Mesenchymal stem cell (in vitro differentiated cells and primary cell): Measurements from ENCODE around the gene MS4A18.
A peak's percentile ranks its signal among the peaks of the same experiment; 100 is the strongest.

Experiments
- DNase-seq: peaks from one replicate; pipeline ENCODE4 v3.0.0-alpha.2; 2013
- H2AFZ ChIP-seq: one replicate; pipeline ENCODE4 v1.6.1; 2013; ENCODE audit warnings: low read depth, mild to moderate bottlenecking, control low read depth, inconsistent platforms, low read length, moderate library complexity
- H2AK5ac ChIP-seq: 2 replicates; pipeline ENCODE4 v1.6.1; 2013; ENCODE audit warnings: low read length, moderate library complexity, mild to moderate bottlenecking, inconsistent platforms; ENCODE audit not compliant: severe bottlenecking
- H2BK120ac ChIP-seq: one replicate; pipeline ENCODE4 v1.6.1; 2013; ENCODE audit warnings: low read depth, mild to moderate bottlenecking, inconsistent platforms, low read length, moderate library complexity
- H2BK12ac ChIP-seq, 2 experiments: one replicate each; pipeline ENCODE4 v1.6.1; 2013; ENCODE audit warnings: inconsistent platforms in 2 of 2, low read length in 2 of 2, mild to moderate bottlenecking in 2 of 2, moderate library complexity in 2 of 2, control low read depth in 1 of 2
- H2BK15ac ChIP-seq: one replicate; pipeline ENCODE4 v1.6.1; 2013; ENCODE audit warnings: mild to moderate bottlenecking, low read depth, inconsistent platforms; ENCODE audit not compliant: poor library complexity, severe bottlenecking
- H2BK5ac ChIP-seq: 2 replicates; pipeline ENCODE4 v1.6.1; 2013; ENCODE audit warnings: low read depth, mild to moderate bottlenecking, low read length, control low read depth, inconsistent platforms; ENCODE audit not compliant: poor library complexity, severe bottlenecking
- H3K14ac ChIP-seq, 2 experiments: one replicate each; pipeline ENCODE4 v1.6.1; 2013; ENCODE audit warnings: inconsistent platforms in 2 of 2, low read length in 2 of 2, control low read depth in 1 of 2, mild to moderate bottlenecking in 1 of 2, moderate library complexity in 1 of 2
- H3K18ac ChIP-seq, 2 experiments: one replicate each; pipeline ENCODE4 v1.6.1; 2013; ENCODE audit warnings: inconsistent platforms in 2 of 2, low read length in 2 of 2, control low read depth in 1 of 2, low read depth in 1 of 2, mild to moderate bottlenecking in 1 of 2
- H3K23ac ChIP-seq, 2 experiments: one replicate each; pipeline ENCODE4 v1.6.1; 2013; ENCODE audit warnings: inconsistent platforms in 2 of 2, low read length in 2 of 2, mild to moderate bottlenecking in 2 of 2, moderate library complexity in 2 of 2, control low read depth in 1 of 2
- H3K27ac ChIP-seq: 2 replicates; pipeline ENCODE4 v1.5.1; 2013; ENCODE audit warnings: mild to moderate bottlenecking, moderate library complexity, low read length, control low read depth, inconsistent platforms; ENCODE audit not compliant: poor library complexity, severe bottlenecking
- H3K27me3 ChIP-seq, 2 experiments: 2 replicates each; pipeline versions ENCODE4 v1.6.1 to v1.7.0; 2013; ENCODE audit warnings: low read length in 2 of 2, mild to moderate bottlenecking in 2 of 2, moderate library complexity in 2 of 2, control low read depth in 1 of 2, inconsistent platforms in 1 of 2; ENCODE audit not compliant: control insufficient read depth in 1 of 2, insufficient read depth in 1 of 2
- H3K36me3 ChIP-seq, 2 experiments: 2 replicates each; pipeline versions ENCODE4 v1.6.1 to v1.7.0; 2013; ENCODE audit warnings: low read length in 2 of 2, control low read depth in 1 of 2, inconsistent platforms in 1 of 2, low read depth in 1 of 2, mild to moderate bottlenecking in 1 of 2; ENCODE audit not compliant: insufficient read depth in 2 of 2, control insufficient read depth in 1 of 2
- H3K4ac ChIP-seq, 2 experiments: one replicate each; pipeline ENCODE4 v1.6.1; 2013; ENCODE audit warnings: inconsistent platforms in 2 of 2, low read length in 2 of 2, mild to moderate bottlenecking in 2 of 2, moderate library complexity in 2 of 2, control low read depth in 1 of 2, low read depth in 1 of 2
- H3K4me1 ChIP-seq: 2 replicates; pipeline ENCODE4 v1.6.1; 2013; ENCODE audit warnings: low read depth, low read length, control low read depth; ENCODE audit not compliant: control insufficient read depth, insufficient read depth
- H3K4me2 ChIP-seq: 2 replicates; pipeline ENCODE4 v1.6.1; 2013; ENCODE audit warnings: low read length, mild to moderate bottlenecking, inconsistent platforms; ENCODE audit not compliant: poor library complexity, severe bottlenecking
- H3K4me3 ChIP-seq, 2 experiments: 2 replicates each; pipeline versions ENCODE4 v1.5.1 to v1.7.0; 2013; ENCODE audit warnings: low read length in 2 of 2, mild to moderate bottlenecking in 2 of 2, control low read depth in 1 of 2, low read depth in 1 of 2; ENCODE audit not compliant: insufficient read depth in 1 of 2
- H3K79me1 ChIP-seq: replicated peaks from 2 replicates; pipeline ENCODE4 v1.6.1; 2013; ENCODE audit warnings: mild to moderate bottlenecking, control low read depth, low read length, inconsistent platforms; ENCODE audit not compliant: poor library complexity, severe bottlenecking
- H3K9ac ChIP-seq: 2 replicates; pipeline ENCODE4 v1.7.0; 2013; ENCODE audit warnings: mild to moderate bottlenecking, low read length, moderate library complexity
- H3K9me3 ChIP-seq: 2 replicates; pipeline ENCODE4 v1.7.0; 2013; ENCODE audit warnings: mild to moderate bottlenecking, low read length; ENCODE audit not compliant: control insufficient read depth
- H4K8ac ChIP-seq: one replicate; pipeline ENCODE4 v1.6.1; 2013; ENCODE audit warnings: inconsistent platforms, mild to moderate bottlenecking, low read length, moderate library complexity
- H4K91ac ChIP-seq: one replicate; pipeline ENCODE4 v1.6.1; 2013; ENCODE audit warnings: mild to moderate bottlenecking, low read length, inconsistent platforms
- WGBS: methylation state at CpG from one replicate; pipeline ENCODE4 v1.1.7; 2013; ENCODE audit warnings: mixed read lengths; 5-methylcytosine and 5-hydroxymethylcytosine counted together

The MS4A18 gene

GRCh38 chr11:60766547-60766946 is 42.0 kb downstream of the MS4A18 start:
- Histone ChIP-seq H3K4me3 (no peak overlapping the region), H3K79me1 (no peaks in the 10 kb centered on the region), H2BK5ac (no peak overlapping the region), H3K23ac (no peak overlapping the region), H4K8ac (no peak overlapping the region), H3K27ac (no peak overlapping the region), H3K18ac (no peak overlapping the region), H3K4me1 (no peaks in the 10 kb centered on the region), H3K14ac (no peak overlapping the region), H2AK5ac (no peak overlapping the region), H3K36me3 (no peaks in the 10 kb centered on the region), H4K91ac (no peak overlapping the region), H3K9ac (no peak overlapping the region), H2BK12ac (no peak overlapping the region), H3K9me3 (no peaks in the 10 kb centered on the region), H3K4ac (no peak overlapping the region), H2AFZ (no peak overlapping the region), H3K4me2 (no peak overlapping the region), H2BK15ac (no peak overlapping the region), H2BK120ac (no peak overlapping the region), H3K27me3 (peaks cover 17 to 87% of the 10 kb centered on the region in 2 experiments)
- no peak for DNase-seq
- 88% methylated on average over 8 of the region's 10 CpGs for WGBS

DNA sequence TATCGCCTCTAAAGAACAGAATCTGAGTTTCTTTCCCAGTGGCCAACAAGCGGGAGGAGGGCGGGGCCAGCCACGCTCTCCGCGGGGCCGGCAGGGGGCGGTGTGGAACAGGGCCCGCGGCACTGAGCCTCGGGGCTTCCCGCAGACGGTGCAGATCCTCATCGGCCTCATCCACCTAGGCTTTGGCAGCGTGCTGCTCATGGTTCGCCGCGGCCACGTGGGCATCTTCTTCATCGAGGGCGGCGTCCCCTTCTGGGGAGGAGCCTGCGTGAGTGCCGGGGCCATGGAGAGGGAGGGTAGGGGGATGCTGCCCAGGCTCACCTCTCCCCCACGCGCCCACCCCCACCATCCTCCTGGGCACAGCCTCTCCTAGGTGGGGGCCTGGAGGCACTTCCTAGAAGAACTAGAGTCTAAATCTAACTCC is 42.9 kb downstream of the MS4A18 start:
- WGBS = 20% methylated on average over 18 of the region's 26 CpGs
- no peak overlapping the region for H3K18ac ChIP-seq
- H4K8ac ChIP-seq = no peak overlapping the region

GRCh38 chr11:60768202-60768601 is 43.7 kb downstream of the MS4A18 start:
- H3K27ac ChIP-seq = no peak overlapping the region
- no peak overlapping the region for H2BK120ac ChIP-seq
- no peak overlapping the region for H3K18ac ChIP-seq
- H3K79me1 ChIP-seq = no peaks in the 10 kb centered on the region
- H3K14ac ChIP-seq = no peak overlapping the region
- H2BK12ac ChIP-seq = no peak overlapping the region
- H4K8ac ChIP-seq = no peak overlapping the region
- no peak overlapping the region for H4K91ac ChIP-seq
- H2BK5ac ChIP-seq = no peak overlapping the region
- H3K4me2 ChIP-seq = no peak overlapping the region
- DNase-seq = no peak
- H3K4me3 ChIP-seq = no peak overlapping the region
- H3K23ac ChIP-seq = no peak overlapping the region
- H3K9ac ChIP-seq = no peak overlapping the region
- H2BK15ac ChIP-seq = no peak overlapping the region
- WGBS = 96% methylated on average over 8 of the region's 8 CpGs
- H3K9me3 ChIP-seq = no peaks in the 10 kb centered on the region
- no peaks in the 10 kb centered on the region for H3K36me3 ChIP-seq
- H3K4ac ChIP-seq = no peak overlapping the region
- H3K4me1 ChIP-seq = peaks cover 2% of the 10 kb centered on the region
- no peak overlapping the region for H2AK5ac ChIP-seq
- H3K27me3 ChIP-seq = peaks cover 22 to 77% of the 10 kb centered on the region in 2 experiments
- no peak overlapping the region for H2AFZ ChIP-seq

More for the DNA sequence above, 42.9 kb downstream of the MS4A18 start:
- H3K4me1 ChIP-seq = peaks cover 2% of the 10 kb centered on the region
- DNase-seq = no peak
- H2BK15ac ChIP-seq = no peak overlapping the region
- H2BK12ac ChIP-seq = no peak overlapping the region
- H3K79me1 ChIP-seq = no peaks in the 10 kb centered on the region
- no peaks in the 10 kb centered on the region for H3K36me3 ChIP-seq
- peaks cover 17 to 80% of the 10 kb centered on the region in 2 experiments for H3K27me3 ChIP-seq
- H3K4me2 ChIP-seq = no peak overlapping the region
- H3K14ac ChIP-seq = no peak overlapping the region
- no peak overlapping the region for H2AK5ac ChIP-seq
- no peak overlapping the region for H2BK5ac ChIP-seq
- no peak overlapping the region for H4K91ac ChIP-seq
- no peak overlapping the region for H3K23ac ChIP-seq
- peak overlapping the region; percentile 23 for H2AFZ ChIP-seq
- no peak overlapping the region for H3K27ac ChIP-seq
- H2BK120ac ChIP-seq = no peak overlapping the region
- H3K4me3 ChIP-seq = no peak overlapping the region
- no peak overlapping the region for H3K4ac ChIP-seq
- no peaks in the 10 kb centered on the region for H3K9me3 ChIP-seq
- H3K9ac ChIP-seq = no peak overlapping the region

GRCh38 chr11:60769273-60769672 is 44.8 kb downstream of the MS4A18 start:
- H3K18ac ChIP-seq = no peak overlapping the region
- no peak overlapping the region for H2AFZ ChIP-seq
- no peak overlapping the region for H3K4ac ChIP-seq
- WGBS = 86% methylated on average over 4 of the region's 4 CpGs
- no peak overlapping the region for H2AK5ac ChIP-seq
- H3K9me3 ChIP-seq = no peaks in the 10 kb centered on the region
- no peak overlapping the region for H2BK12ac ChIP-seq
- H3K27ac ChIP-seq = no peak overlapping the region
- H2BK15ac ChIP-seq = no peak overlapping the region
- H3K4me2 ChIP-seq = no peak overlapping the region
- no peaks in the 10 kb centered on the region for H3K79me1 ChIP-seq
- DNase-seq = no peak
- no peak overlapping the region for H4K8ac ChIP-seq
- no peaks in the 10 kb centered on the region for H3K36me3 ChIP-seq
- no peak overlapping the region for H2BK120ac ChIP-seq
- H3K27me3 ChIP-seq = peaks cover 25 to 73% of the 10 kb centered on the region in 2 experiments
- no peak overlapping the region for H4K91ac ChIP-seq
- peaks cover 2% of the 10 kb centered on the region for H3K4me1 ChIP-seq
- no peak overlapping the region for H3K9ac ChIP-seq
- H3K4me3 ChIP-seq = no peak overlapping the region
- no peak overlapping the region for H2BK5ac ChIP-seq
- H3K14ac ChIP-seq = no peak overlapping the region
- no peak overlapping the region for H3K23ac ChIP-seq
